ENCODE results near the gene CTBP1.

- no peak for TF ChIP-seq POLR2A (IDR thresholded peaks at IDR 0.05; ENCODE audit: low read length)
- TF ChIP-seq GATA1 (IDR thresholded peaks at IDR 0.05; ENCODE audit: low read depth, low read length): no peak
Observed at GRCh38 chr4:1172971-1173757, 75.8 kb downstream of the CTBP1 start.

All from erythroblast (primary cell).